HG02840 (cell line): ENCODE results near the gene FAM47E.
"Not testable (repeated sequence)": the region's sequence is repeated elsewhere in the genome, so short reads cannot be mapped to it uniquely, and the experiment has no call there.

ENCODE experiments used
- ATAC-seq: cut with Tn5 transposase; IDR thresholded peaks from one replicate; pipeline ENCODE4 v1.9.1; 2021; ENCODE audit warnings: mild to moderate bottlenecking, moderate library complexity, moderate number of reproducible peaks; ENCODE audit not compliant: unreplicated experiment, low FRiP score

The FAM47E gene

GRCh38 chr4:76265631-76266218 is 14.2 kb downstream of the FAM47E start:
- ATAC-seq, result no peak

- ATAC-seq, result no peak
Observed at GRCh38 chr4:76266627-76267026, 15.1 kb downstream of the FAM47E start.

- ATAC-seq, result no peak
Observed at GRCh38 chr4:76267811-76268210, 16.3 kb downstream of the FAM47E start.

- no peak for ATAC-seq
Observed at GRCh38 chr4:76270244-76271175, 19.0 kb downstream of the FAM47E start.

- ATAC-seq, result no peak
Observed at GRCh38 chr4:76271248-76271647, 19.7 kb downstream of the FAM47E start.

- no peak for ATAC-seq
Observed at GRCh38 chr4:76272073-76272472, 20.6 kb downstream of the FAM47E start.

GRCh38 chr4:76272582-76272981 is 21.1 kb downstream of the FAM47E start:
- no peak for ATAC-seq

GRCh38 chr4:76272999-76273398 is 21.5 kb downstream of the FAM47E start:
- ATAC-seq, result no peak

- ATAC-seq, result no peak
Observed at GRCh38 chr4:76275486-76276124, 24.1 kb downstream of the FAM47E start.

GRCh38 chr4:76276813-76277212 is 25.3 kb downstream of the FAM47E start:
- no peak for ATAC-seq

GRCh38 chr4:76277667-76278066 is 26.1 kb downstream of the FAM47E start:
- ATAC-seq, result no peak

GRCh38 chr4:76278583-76278982 is 27.1 kb downstream of the FAM47E start:
- ATAC-seq, result no peak

- no peak for ATAC-seq
Observed at GRCh38 chr4:76279462-76279861, 27.9 kb downstream of the FAM47E start.

GRCh38 chr4:76280488-76281441 is 29.2 kb downstream of the FAM47E start:
- no peak for ATAC-seq

- ATAC-seq, result not testable (repeated sequence)
Observed at GRCh38 chr4:76281594-76281993, 30.1 kb downstream of the FAM47E start.

- no peak for ATAC-seq
Observed at GRCh38 chr4:76282941-76283689, 31.6 kb downstream of the FAM47E start.

- no peak for ATAC-seq
Observed at GRCh38 chr4:76283900-76284299, 32.4 kb downstream of the FAM47E start.

GRCh38 chr4:76287811-76288210 is 36.3 kb downstream of the FAM47E start:
- ATAC-seq, result not testable (repeated sequence)

- ATAC-seq, result no peak
Observed at GRCh38 chr4:76292730-76293129, 41.2 kb downstream of the FAM47E start.

- ATAC-seq, result no peak
Observed at GRCh38 chr4:76293772-76294171, 42.3 kb downstream of the FAM47E start.
